Fibroblast of lung (primary cell): ENCODE measurements around the gene LAT. TPM values are rescaled to one million over a fixed set of nuclear protein-coding genes. Genes with fewer than 3 reads are reported as not detected.
"Not testable (repeated sequence)": the region's sequence is repeated elsewhere in the genome, so short reads cannot be mapped to it uniquely, and the experiment has no call there.

ENCODE experiments used
- DNase-seq, 2 donors: peaks; one replicate each; pipeline versions ENCODE4 v3.0.0 to v3.0.0-alpha.2; 2010; ENCODE audit warnings: low read depth in 2 of 2
- H2AFZ ChIP-seq: 2 replicates; pipeline ENCODE4 v1.5.1; 2012; ENCODE audit warnings: low read length, control low read depth, inconsistent platforms
- H3K27ac ChIP-seq: 2 replicates; pipeline ENCODE4 v1.5.1; 2011; ENCODE audit warnings: low read length, control low read depth; ENCODE audit not compliant: insufficient read depth
- H3K27me3 ChIP-seq: 2 replicates; pipeline ENCODE4 v1.5.1; 2011; ENCODE audit warnings: mild to moderate bottlenecking, low read length; ENCODE audit not compliant: control insufficient read depth, insufficient read depth
- H3K36me3 ChIP-seq: 2 replicates; pipeline ENCODE4 v1.5.1; 2011; ENCODE audit warnings: low read length; ENCODE audit not compliant: control insufficient read depth, insufficient read depth
- H3K4me1 ChIP-seq: 2 replicates; pipeline ENCODE4 v1.5.1; 2011; ENCODE audit warnings: low read length; ENCODE audit not compliant: control insufficient read depth, insufficient read depth; ENCODE audit errors: extremely low read depth
- H3K4me2 ChIP-seq: 2 replicates; pipeline ENCODE4 v1.5.1; 2011; ENCODE audit warnings: low read length, control low read depth; ENCODE audit not compliant: insufficient read depth; ENCODE audit errors: extremely low read depth
- H3K4me3 ChIP-seq, 4 experiments: fragments of 200-600 bp in 1 of 4; sonication (generic) in 1 of 4; replicated peaks in 1 of 4; 2 replicates each; pipeline ENCODE4 v1.5.1; 2011 to 2016; ENCODE audit warnings: low read length in 4 of 4, low read depth in 3 of 4, mild to moderate bottlenecking in 3 of 4, control low read depth in 2 of 4, inconsistent platforms in 1 of 4, mixed read lengths in 1 of 4; ENCODE audit not compliant: insufficient read depth in 1 of 4; ENCODE audit errors: control extremely low read depth in 1 of 4
- H3K79me2 ChIP-seq: 2 replicates; pipeline ENCODE4 v1.5.1; 2012; ENCODE audit warnings: mild to moderate bottlenecking, low read length, inconsistent platforms; ENCODE audit not compliant: control insufficient read depth, insufficient read depth
- H3K9ac ChIP-seq: 2 replicates; pipeline ENCODE4 v1.5.1; 2011; ENCODE audit warnings: mild to moderate bottlenecking, low read length, control low read depth; ENCODE audit not compliant: insufficient read depth
- H3K9me3 ChIP-seq: 2 replicates; pipeline ENCODE4 v1.5.1; 2012; ENCODE audit warnings: low read depth, low read length; ENCODE audit not compliant: control insufficient read depth, insufficient read depth
- H4K20me1 ChIP-seq: 2 replicates; pipeline ENCODE4 v1.5.1; 2011; ENCODE audit warnings: low read length; ENCODE audit not compliant: control insufficient read depth, insufficient read depth; ENCODE audit errors: extremely low read depth
- CTCF ChIP-seq, 2 donors: IDR thresholded peaks in 1 of 2; conservative IDR thresholded peaks in 1 of 2; 1 replicate in 1 of 2; 2 replicates in 1 of 2; pipeline ENCODE4 v1.5.1; 2011 to 2012; ENCODE audit warnings: low read length in 2 of 2, control low read depth in 1 of 2, inconsistent platforms in 1 of 2, low read depth in 1 of 2, mild to moderate bottlenecking in 1 of 2
- EZH2 ChIP-seq: IDR thresholded peaks from 2 replicates; pipeline ENCODE4 v1.5.1; 2012; ENCODE audit warnings: low read length, control low read depth, mild to moderate bottlenecking; ENCODE audit errors: missing control alignments
- polyA plus RNA-seq, 2 donors: library from polyadenylated mRNA; depleted of rRNA in 1 of 2; stranded (reverse) in 1 of 2; unstranded in 1 of 2; fragments of >200 nt; gene quantifications; 2 replicates each; pipeline ENCODE4 v1.2.1, GENCODE V29; 2011 to 2012; ENCODE audit warnings: missing spikeins in 1 of 2
- total RNA-seq: library from RNA; depleted of rRNA; stranded (reverse); fragments of >200 nt; gene quantifications from 2 replicates; pipeline ENCODE4 v1.2.1, GENCODE V29; 2014

The LAT gene
- total and polyA plus RNA-seq, 2 donors (not counting 1 experiment from before 2014, with no cell fraction given) = 0.50 to 1.4 TPM

- Histone ChIP-seq H3K79me2 (peaks cover 25% of the 10 kb centered on the region), H3K36me3 (peaks cover 19% of the 10 kb centered on the region), H3K4me2 (no peak overlapping the region), H4K20me1 (no peaks in the 10 kb centered on the region), H3K9ac (no peak overlapping the region), H3K27me3 (no peaks in the 10 kb centered on the region), H3K9me3 (no peaks in the 10 kb centered on the region), H3K27ac (no peak overlapping the region), H2AFZ (no peak overlapping the region), H3K4me1 (peaks cover 2% of the 10 kb centered on the region), H3K4me3 (no peak overlapping the region)
- DNase-seq = no peak
- TF ChIP-seq EZH2 (no peak), CTCF (conservative IDR thresholded peaks at IDR 0.05 in 1 of 2, IDR thresholded peaks at IDR 0.05 in 1 of 2; ENCODE audit: low read depth in 1 of 2, low read length in 2 of 2) (peak in 1 of 2 donors; percentile 35)
Measured at GRCh38 chr16:28977703-28978662, 6.9 kb upstream of the LAT start.

GRCh38 chr16:28980330-28980729 lies 4.5 kb upstream of the LAT start:
- H4K20me1 ChIP-seq, DNase-seq, H3K4me3 ChIP-seq, H2AFZ ChIP-seq, H3K9me3 ChIP-seq, H3K27me3 ChIP-seq, H3K4me2 ChIP-seq, H3K4me1 ChIP-seq, H3K27ac ChIP-seq, H3K9ac ChIP-seq: not testable (repeated sequence)
- Histone ChIP-seq H3K79me2 (peaks cover 18% of the 10 kb centered on the region), H3K36me3 (peaks cover 19% of the 10 kb centered on the region)

GRCh38 chr16:28980929-28981328 lies 3.9 kb upstream of the LAT start:
- Histone ChIP-seq H4K20me1 (no peaks in the 10 kb centered on the region), H3K4me3 (no peak overlapping the region), H2AFZ (no peak overlapping the region), H3K4me1 (no peaks in the 10 kb centered on the region), H3K27me3 (no peaks in the 10 kb centered on the region), H3K9ac (no peak overlapping the region), H3K9me3 (no peaks in the 10 kb centered on the region), H3K36me3 (peaks cover 22% of the 10 kb centered on the region), H3K4me2 (no peak overlapping the region), H3K79me2 (peaks cover 12% of the 10 kb centered on the region), H3K27ac (no peak overlapping the region)
- no peak for TF ChIP-seq CTCF (conservative IDR thresholded peaks at IDR 0.05 in 1 of 2, IDR thresholded peaks at IDR 0.05 in 1 of 2; ENCODE audit: low read depth in 1 of 2, low read length in 2 of 2)
- no peak for TF ChIP-seq EZH2
- no peak for DNase-seq
